Activated CD8-positive, alpha-beta memory T cell treated with anti-CD3 and anti-CD28 coated beads for 24 hours (primary cell): Measurements from ENCODE around the gene INKA2.

ENCODE experiments used
- DNase-seq: peaks from one replicate; pipeline ENCODE4 v3.0.0-alpha.2; 2020

INKA2 gene

DNA sequence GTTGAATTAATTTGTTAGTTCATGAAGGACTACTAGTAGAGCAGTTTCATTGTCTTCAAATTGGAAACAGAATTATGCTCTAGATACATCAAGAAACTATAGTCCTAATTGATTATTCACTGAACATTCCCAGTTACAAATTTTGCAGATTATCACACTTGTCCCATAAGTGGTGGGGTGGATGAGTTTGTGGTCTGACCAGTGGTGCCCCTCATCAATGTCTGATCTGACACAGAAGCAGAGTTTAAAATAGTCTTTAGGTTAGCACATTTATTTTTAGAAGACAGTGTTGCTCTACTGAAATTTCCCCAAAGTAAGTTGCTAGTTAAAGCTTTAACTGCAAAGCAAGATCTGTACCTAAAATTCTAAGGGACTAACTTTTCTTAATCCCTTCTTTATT lies 42.9 kb downstream of the INKA2 start:
- no peak for DNase-seq

DNA sequence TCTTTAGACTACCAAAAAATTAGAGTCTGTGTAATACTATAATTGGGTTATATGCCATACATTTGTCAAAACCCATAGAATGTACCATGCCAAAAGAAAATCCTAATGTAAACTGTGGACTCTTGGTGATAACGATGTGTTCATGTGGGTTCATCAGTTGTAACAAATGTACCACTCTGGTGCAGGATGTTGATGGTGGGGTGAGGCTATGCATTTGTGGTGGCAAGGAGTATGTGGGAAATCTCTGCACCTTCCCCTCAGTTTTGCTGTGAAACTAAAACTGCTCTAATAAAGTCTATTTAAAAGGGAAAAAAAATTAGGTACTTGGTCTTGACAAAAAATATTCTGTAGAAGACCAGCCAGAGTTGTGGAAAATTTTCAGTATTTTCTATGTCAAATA lies 43.4 kb downstream of the INKA2 start:
- no peak for DNase-seq

DNA sequence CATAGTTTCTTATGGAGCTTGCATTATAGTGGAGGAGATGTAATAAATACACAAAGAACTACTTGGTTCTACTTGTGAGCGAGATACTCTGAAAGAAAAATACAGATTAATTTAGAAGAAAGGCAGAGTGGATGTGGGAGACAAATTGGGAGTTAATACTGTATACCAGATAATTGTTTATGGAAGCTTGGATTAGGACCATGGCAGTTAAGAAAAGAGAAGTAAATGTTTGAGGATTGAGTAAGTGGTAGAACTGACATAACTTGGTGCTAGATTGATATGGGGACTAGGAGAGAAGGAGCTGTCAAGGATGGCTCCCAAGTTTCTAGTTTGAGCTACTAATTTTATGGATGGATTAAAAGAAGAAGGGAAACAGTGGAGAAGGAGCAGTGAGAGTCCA lies 47.3 kb downstream of the INKA2 start:
- DNase-seq, result no peak

DNA sequence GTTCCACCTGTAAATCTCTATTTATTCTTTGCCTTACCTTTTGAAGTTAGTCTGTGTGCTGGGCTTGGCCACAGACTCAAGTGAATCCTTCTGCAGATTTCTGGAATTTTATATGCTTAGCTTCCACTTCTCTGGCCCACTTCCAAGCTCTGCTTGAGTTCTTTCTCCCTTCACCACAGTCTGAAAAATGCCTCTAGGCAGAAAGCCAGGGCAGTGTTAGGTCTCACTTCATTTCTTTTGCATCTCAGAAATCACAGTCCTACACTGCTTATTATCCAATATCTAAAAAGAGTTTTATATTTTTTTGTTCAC lies 48.9 kb downstream of the INKA2 start:
- no peak for DNase-seq
